Activated T-cell treated with anti-CD3 and anti-CD28 coated beads, Interleukin-2, amount 50 U/mL, for 4 hours (primary cell): ENCODE results near the gene TBC1D2. TPM values are rescaled to one million over a fixed set of nuclear protein-coding genes. Genes with fewer than 3 reads are reported as not detected.

Source experiments
- ATAC-seq, 2 donors: fragments of 200-7000 bp; cut with Tn5 transposase; one replicate each; pipeline ENCODE4 v1.10.0; 2021
- DNase-seq: peaks from one replicate; pipeline ENCODE4 v3.0.0-alpha.2; 2020
- H3K27me3 Mint-ChIP-seq: one replicate; pipeline ENCODE4 v1.8.0; 2021; ENCODE audit warnings: low read depth, mixed read lengths
- H3K36me3 Mint-ChIP-seq: one replicate; pipeline ENCODE4 v1.8.0; 2022; ENCODE audit warnings: mixed read lengths; ENCODE audit not compliant: insufficient read depth
- H3K4me1 Mint-ChIP-seq: one replicate; pipeline ENCODE4 v1.8.0; 2021; ENCODE audit warnings: low read depth, mixed read lengths
- H3K4me3 Mint-ChIP-seq: one replicate; pipeline ENCODE4 v1.8.0; 2021; ENCODE audit warnings: mild to moderate bottlenecking, moderate library complexity, mixed read lengths
- H3K9me3 Mint-ChIP-seq: one replicate; pipeline ENCODE4 v1.8.0; 2021; ENCODE audit warnings: mixed read lengths
- total RNA-seq, 3 donors: library from RNA; stranded (reverse); gene quantifications; one replicate each; pipeline ENCODE4 v1.2.1, GENCODE V29; 2021

Gene TBC1D2
- total RNA-seq, 3 donors from 2014 or later = 1.7 to 2.8 (median 1.9) TPM

DNA sequence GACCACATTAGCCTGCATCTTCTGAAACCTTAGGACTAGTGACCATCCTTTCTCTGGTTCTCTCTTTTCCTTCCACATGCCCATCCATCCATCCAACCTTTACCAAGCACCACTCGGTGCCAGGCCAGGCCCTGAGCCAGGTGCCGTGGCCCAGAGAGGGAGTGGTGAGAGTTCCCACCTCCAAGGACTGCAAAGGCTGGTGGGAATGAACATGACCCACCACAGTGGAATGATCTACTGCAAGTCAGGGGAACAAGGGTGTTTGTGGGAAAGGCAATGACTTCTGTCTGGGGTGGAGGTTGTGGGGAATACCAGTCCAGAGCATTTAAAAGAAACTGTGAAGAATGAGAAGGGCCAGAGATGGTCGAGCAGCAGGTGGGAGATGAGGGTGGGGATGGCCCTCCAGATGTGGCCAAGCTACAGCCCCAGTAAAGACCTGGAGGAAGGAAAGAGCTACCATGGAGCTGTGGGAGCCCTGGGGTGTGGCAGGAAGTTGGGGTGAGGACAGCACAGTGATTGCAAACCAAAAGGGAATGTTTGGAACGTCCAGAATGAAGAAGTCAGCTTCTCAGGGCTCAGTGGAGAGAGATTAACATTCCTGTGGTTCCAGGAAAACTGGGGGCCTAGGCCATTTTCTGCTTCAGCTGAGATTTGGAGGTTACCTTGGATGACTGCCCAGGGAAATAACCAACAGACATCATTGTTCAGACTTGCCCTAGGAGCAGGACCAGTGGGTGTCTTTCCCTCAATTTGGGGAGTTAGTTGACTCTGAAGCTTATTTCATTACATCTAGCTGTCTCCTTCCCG, 32.4 kb downstream of the TBC1D2 start:
- no peaks in the 10 kb centered on the region for H3K4me1 Mint-ChIP-seq
- H3K9me3 Mint-ChIP-seq = no peaks in the 10 kb centered on the region
- DNase-seq = no peak
- no peak overlapping the region for H3K4me3 Mint-ChIP-seq
- peaks cover 9% of the 10 kb centered on the region for H3K36me3 Mint-ChIP-seq
- no peaks in the 10 kb centered on the region for H3K27me3 Mint-ChIP-seq
- no peak for ATAC-seq

- Mint-ChIP-seq H3K27me3 (no peaks in the 10 kb centered on the region), H3K36me3 (peaks cover 9% of the 10 kb centered on the region), H3K4me1 (no peaks in the 10 kb centered on the region)
Observed at GRCh38 chr9:98220911-98221310, 34.5 kb downstream of the TBC1D2 start.

DNA sequence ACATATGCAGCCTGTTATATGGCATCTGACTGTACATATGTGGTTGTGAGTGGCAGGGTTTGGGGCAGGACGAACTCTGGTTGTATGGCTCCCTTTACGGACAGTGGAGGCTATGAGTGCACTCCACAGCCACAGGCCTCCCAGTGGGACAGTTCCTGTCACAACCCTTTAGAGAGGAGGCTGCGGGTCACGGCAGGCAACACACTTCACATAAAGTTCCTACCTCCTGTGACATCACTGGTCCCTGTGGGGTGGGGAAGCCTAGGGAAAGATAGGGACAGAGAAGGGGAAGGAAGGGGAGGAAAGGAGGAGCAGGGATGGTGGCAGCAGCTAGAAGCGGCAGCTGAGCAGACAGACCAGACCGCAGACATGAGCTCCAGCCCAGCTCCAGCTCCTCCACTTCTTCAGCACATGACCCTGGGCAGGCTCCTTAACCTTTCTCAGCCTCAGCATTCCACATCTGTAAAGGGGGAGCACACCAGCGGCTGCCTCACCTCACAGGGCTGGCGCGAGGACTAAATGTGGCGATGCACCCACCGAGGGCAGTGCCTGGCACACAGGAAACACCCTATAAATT, 35.6 kb downstream of the TBC1D2 start:
- no peaks in the 10 kb centered on the region for H3K27me3 Mint-ChIP-seq
- no peaks in the 10 kb centered on the region for H3K9me3 Mint-ChIP-seq
- no peak overlapping the region for H3K4me3 Mint-ChIP-seq
- H3K36me3 Mint-ChIP-seq = peaks cover 14% of the 10 kb centered on the region
- ATAC-seq (no peak), DNase-seq (no peak)
- no peaks in the 10 kb centered on the region for H3K4me1 Mint-ChIP-seq

More at GRCh38 chr9:98220911-98221310, 34.5 kb downstream of the TBC1D2 start:
- no peak for ATAC-seq
- no peak for DNase-seq
- no peaks in the 10 kb centered on the region for H3K9me3 Mint-ChIP-seq
- no peak overlapping the region for H3K4me3 Mint-ChIP-seq

- peaks cover 15% of the 10 kb centered on the region for H3K36me3 Mint-ChIP-seq
- DNase-seq (no peak), ATAC-seq (no peak)
- H3K9me3 Mint-ChIP-seq = no peaks in the 10 kb centered on the region
- H3K27me3 Mint-ChIP-seq = no peaks in the 10 kb centered on the region
- no peak overlapping the region for H3K4me3 Mint-ChIP-seq
- H3K4me1 Mint-ChIP-seq = no peaks in the 10 kb centered on the region
Observed at GRCh38 chr9:98219364-98219716, 36.1 kb downstream of the TBC1D2 start.

DNA sequence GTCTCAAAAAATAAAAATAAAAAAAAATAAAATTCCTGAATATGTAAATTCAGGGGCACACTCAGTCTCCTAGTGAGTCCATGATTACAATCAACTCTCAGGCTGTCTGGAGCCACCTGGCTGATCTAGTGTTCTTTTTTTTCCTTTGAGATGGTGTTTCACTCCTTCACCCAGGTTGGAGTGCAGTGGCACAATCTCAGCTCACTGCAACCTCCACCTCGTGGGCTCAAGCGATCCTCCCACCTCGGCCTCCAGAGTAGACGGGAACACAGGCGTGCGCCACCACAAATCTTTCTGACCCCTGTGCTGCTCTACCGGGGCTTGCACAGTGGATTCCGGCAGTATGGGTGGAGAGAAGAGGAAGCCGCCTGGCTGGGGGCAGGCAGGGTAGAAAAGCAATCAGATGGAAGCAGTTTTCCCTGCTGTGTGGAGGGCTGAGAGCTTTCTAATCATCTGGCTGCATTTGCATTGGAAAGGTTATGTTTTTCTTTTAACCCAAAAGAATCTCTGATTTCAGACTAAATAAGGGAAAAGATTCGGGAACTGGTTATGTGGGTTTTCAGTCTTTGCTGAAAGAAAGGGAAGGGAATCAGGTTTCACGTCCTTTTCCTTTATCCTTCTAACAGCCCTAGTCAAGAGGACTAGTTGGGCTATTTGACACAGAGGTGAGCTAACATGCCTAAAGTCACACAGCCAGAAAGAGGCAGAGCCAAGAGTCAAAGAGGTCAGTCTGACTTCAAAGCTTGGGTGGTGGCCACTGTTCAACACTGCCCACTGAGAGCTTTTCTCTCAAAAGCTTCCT, 36.7 kb downstream of the TBC1D2 start:
- Mint-ChIP-seq H3K4me3 (no peak overlapping the region), H3K36me3 (peaks cover 15% of the 10 kb centered on the region), H3K4me1 (no peaks in the 10 kb centered on the region), H3K9me3 (no peaks in the 10 kb centered on the region), H3K27me3 (no peaks in the 10 kb centered on the region)
- ATAC-seq (no peak), DNase-seq (no peak)

DNA sequence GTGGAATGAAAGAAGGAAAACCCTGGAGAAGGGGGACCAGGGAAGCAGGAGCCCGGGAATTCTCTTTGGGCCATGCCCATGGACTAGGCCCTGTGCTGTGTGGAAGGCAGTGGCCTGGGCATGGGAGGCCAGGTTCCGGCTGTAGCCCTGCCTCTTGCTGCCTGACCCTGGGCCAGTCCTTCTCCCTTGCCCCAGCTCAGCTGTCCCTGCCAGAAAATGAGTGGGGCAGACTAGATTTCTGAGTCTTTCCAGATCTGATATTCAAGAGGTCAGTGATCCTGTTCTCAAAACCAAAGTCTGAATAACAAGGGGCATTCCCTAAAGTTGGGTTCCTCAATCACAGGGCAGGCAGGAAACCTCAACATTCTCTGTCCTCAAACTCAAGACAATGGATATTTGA, 38.2 kb downstream of the TBC1D2 start:
- no peaks in the 10 kb centered on the region for H3K9me3 Mint-ChIP-seq
- ATAC-seq (no peak), DNase-seq (no peak)
- no peak overlapping the region for H3K4me3 Mint-ChIP-seq
- H3K4me1 Mint-ChIP-seq = no peaks in the 10 kb centered on the region
- H3K36me3 Mint-ChIP-seq = peaks cover 14% of the 10 kb centered on the region
- no peaks in the 10 kb centered on the region for H3K27me3 Mint-ChIP-seq

- Mint-ChIP-seq H3K4me3 (no peak overlapping the region), H3K4me1 (no peaks in the 10 kb centered on the region), H3K27me3 (no peaks in the 10 kb centered on the region), H3K36me3 (peaks cover 18% of the 10 kb centered on the region), H3K9me3 (no peaks in the 10 kb centered on the region)
- DNase-seq (no peak), ATAC-seq (no peak)
Observed at GRCh38 chr9:98216391-98216790, 39.1 kb downstream of the TBC1D2 start.

- peaks cover 18% of the 10 kb centered on the region for H3K36me3 Mint-ChIP-seq
- H3K4me1 Mint-ChIP-seq = no peaks in the 10 kb centered on the region
- H3K4me3 Mint-ChIP-seq = no peak overlapping the region
- H3K9me3 Mint-ChIP-seq = no peaks in the 10 kb centered on the region
- H3K27me3 Mint-ChIP-seq = no peaks in the 10 kb centered on the region
- ATAC-seq = no peak
- DNase-seq = no peak
Observed at GRCh38 chr9:98215821-98216220, 39.6 kb downstream of the TBC1D2 start.

DNA sequence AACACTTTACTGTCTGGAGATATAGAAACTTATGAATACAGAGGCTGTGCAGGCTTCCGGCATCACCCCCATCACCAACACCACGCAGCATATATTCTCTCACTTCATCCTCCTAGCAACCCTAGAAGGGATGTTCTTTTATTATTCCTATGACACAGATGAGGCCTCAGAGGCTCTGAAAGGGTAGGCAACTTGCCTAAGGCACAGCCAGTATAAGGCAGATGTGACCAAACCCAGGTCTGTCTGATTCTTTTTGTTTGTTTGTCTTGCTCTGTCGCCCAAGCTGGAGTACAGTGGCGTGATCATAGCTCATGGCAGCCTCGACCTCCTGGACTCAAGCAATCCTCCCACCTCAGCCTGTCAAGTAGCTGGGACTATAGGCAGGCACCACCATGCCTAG, 40.2 kb downstream of the TBC1D2 start:
- no peaks in the 10 kb centered on the region for H3K4me1 Mint-ChIP-seq
- ATAC-seq = no peak
- H3K27me3 Mint-ChIP-seq = no peaks in the 10 kb centered on the region
- peaks cover 18% of the 10 kb centered on the region for H3K36me3 Mint-ChIP-seq
- H3K9me3 Mint-ChIP-seq = no peaks in the 10 kb centered on the region
- no peak overlapping the region for H3K4me3 Mint-ChIP-seq
- no peak for DNase-seq

DNA sequence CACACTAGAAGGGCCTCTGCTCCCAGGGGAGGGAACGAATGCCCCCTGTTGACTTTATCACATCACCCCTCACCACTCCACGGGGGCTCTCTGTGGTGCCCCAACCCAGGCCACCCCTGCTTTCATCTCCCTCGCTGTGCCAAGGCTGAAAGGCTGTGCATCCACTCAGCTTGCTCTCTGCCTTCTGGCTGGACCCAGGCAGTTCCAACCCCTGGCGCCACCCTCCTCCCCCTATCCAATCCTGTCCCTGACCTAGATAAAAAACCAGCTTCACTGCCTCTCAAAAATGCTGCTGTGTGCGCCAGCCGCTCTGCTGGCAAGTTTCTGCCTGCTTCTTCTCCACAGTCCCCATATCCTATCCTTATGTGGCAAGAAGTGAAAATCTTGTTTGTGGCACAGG, 40.6 kb downstream of the TBC1D2 start:
- Mint-ChIP-seq H3K36me3 (peaks cover 18% of the 10 kb centered on the region), H3K9me3 (no peaks in the 10 kb centered on the region), H3K4me3 (no peak overlapping the region), H3K27me3 (no peaks in the 10 kb centered on the region), H3K4me1 (no peaks in the 10 kb centered on the region)
- DNase-seq (no peak), ATAC-seq (no peak)

- H3K36me3 Mint-ChIP-seq = peaks cover 12% of the 10 kb centered on the region
- ATAC-seq (no peak), DNase-seq (no peak)
- no peak overlapping the region for H3K4me3 Mint-ChIP-seq
- H3K27me3 Mint-ChIP-seq = no peaks in the 10 kb centered on the region
- H3K9me3 Mint-ChIP-seq = no peaks in the 10 kb centered on the region
- no peaks in the 10 kb centered on the region for H3K4me1 Mint-ChIP-seq
Observed at GRCh38 chr9:98211260-98211659, 44.2 kb downstream of the TBC1D2 start.

- Mint-ChIP-seq H3K4me1 (peaks cover 3% of the 10 kb centered on the region), H3K9me3 (no peaks in the 10 kb centered on the region), H3K36me3 (peaks cover 12% of the 10 kb centered on the region), H3K4me3 (no peak overlapping the region), H3K27me3 (no peaks in the 10 kb centered on the region)
- DNase-seq (no peak), ATAC-seq (no peak)
Observed at GRCh38 chr9:98210435-98210834, 45.0 kb downstream of the TBC1D2 start.

- Mint-ChIP-seq H3K27me3 (no peaks in the 10 kb centered on the region), H3K36me3 (peaks cover 7% of the 10 kb centered on the region), H3K4me1 (peaks cover 3% of the 10 kb centered on the region), H3K9me3 (no peaks in the 10 kb centered on the region), H3K4me3 (no peak overlapping the region)
- no peak for DNase-seq
- ATAC-seq = no peak
Observed at GRCh38 chr9:98209530-98209929, 45.9 kb downstream of the TBC1D2 start.

GRCh38 chr9:98208635-98209034, 46.8 kb downstream of the TBC1D2 start:
- Mint-ChIP-seq H3K4me1 (peaks cover 3% of the 10 kb centered on the region), H3K9me3 (no peaks in the 10 kb centered on the region), H3K36me3 (peaks cover 7% of the 10 kb centered on the region), H3K27me3 (no peaks in the 10 kb centered on the region), H3K4me3 (no peak overlapping the region)
- no peak for ATAC-seq
- DNase-seq = no peak

DNA sequence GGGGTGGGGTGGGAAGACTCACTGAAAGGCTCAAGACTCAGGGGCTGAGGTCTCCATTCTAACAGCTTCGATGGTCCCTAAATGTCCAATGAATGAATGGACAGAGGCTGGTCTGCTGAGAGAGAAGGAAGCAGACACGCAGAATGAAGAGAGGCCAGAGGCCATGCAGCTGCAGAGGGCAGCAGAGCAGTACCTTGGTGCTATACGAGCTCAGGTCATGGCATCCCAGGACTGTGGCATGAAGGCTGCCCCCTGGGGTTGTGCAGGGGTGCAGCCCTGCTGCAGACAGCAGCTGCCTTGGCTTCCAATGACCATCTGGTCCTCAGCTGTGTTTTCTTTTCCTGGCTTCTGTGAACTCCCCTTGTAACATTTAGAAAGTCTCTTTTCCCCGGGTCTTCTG, 47.8 kb downstream of the TBC1D2 start:
- Mint-ChIP-seq H3K27me3 (no peaks in the 10 kb centered on the region), H3K4me3 (no peak overlapping the region), H3K4me1 (peaks cover 3% of the 10 kb centered on the region), H3K36me3 (peaks cover 5% of the 10 kb centered on the region), H3K9me3 (no peaks in the 10 kb centered on the region)
- ATAC-seq (no peak), DNase-seq (no peak)
